SK-N-SH treated with all-trans-retinoic acid at 6 μM for 48 hours (cell line): Measurements from ENCODE around the gene ITGB7.
A peak's percentile ranks its signal among the peaks of the same experiment; 100 is the strongest.

Experiments
- ATAC-seq: fragments of 200-7000 bp; cut with Tn5 transposase; 3 replicates; pipeline ENCODE4 v1.9.1; 2020; ENCODE audit warnings: mild to moderate bottlenecking, moderate library complexity
- ARNTL ChIP-seq: fragments of 450-650 bp; formaldehyde crosslinking; IDR thresholded peaks from 2 replicates; pipeline ENCODE4 v1.5.0; 2020; ENCODE audit warnings: low read depth, mild to moderate bottlenecking, moderate library complexity, borderline replicate concordance
- BACH2 ChIP-seq: fragments of 250-450 bp; sonication (Bioruptor Pico); IDR thresholded peaks from 2 replicates; pipeline ENCODE4 v1.9.0; 2021; ENCODE audit warnings: mild to moderate bottlenecking, borderline replicate concordance
- CSDC2 ChIP-seq: fragments of 250-450 bp; sonication (Bioruptor Pico); IDR thresholded peaks from 2 replicates; pipeline ENCODE4 v1.5.0; 2020; ENCODE audit warnings: mild to moderate bottlenecking, moderate library complexity
- ESRRG ChIP-seq: fragments of 250-450 bp; sonication (Bioruptor Pico); IDR thresholded peaks from 2 replicates; pipeline ENCODE4 v1.6.1; 2021; ENCODE audit warnings: mild to moderate bottlenecking
- GLIS3 ChIP-seq: fragments of 250-450 bp; sonication (Bioruptor Pico); IDR thresholded peaks from 2 replicates; pipeline ENCODE4 v1.5.0; 2020; ENCODE audit warnings: mild to moderate bottlenecking, moderate library complexity
- ISL1 ChIP-seq: fragments of 250-450 bp; sonication (Bioruptor Pico); IDR thresholded peaks from 2 replicates; pipeline ENCODE4 v2.1.2; 2022; ENCODE audit warnings: mild to moderate bottlenecking, moderate library complexity
- OSR1 ChIP-seq: fragments of 250-450 bp; sonication (Bioruptor Pico); IDR thresholded peaks from 2 replicates; pipeline ENCODE4 v1.8.0; 2022; ENCODE audit warnings: moderate library complexity, mild to moderate bottlenecking, inconsistent platforms
- PPARA ChIP-seq: fragments of 250-450 bp; sonication (Bioruptor Pico); IDR thresholded peaks from 2 replicates; pipeline ENCODE4 v1.5.0; 2020; ENCODE audit warnings: mild to moderate bottlenecking, borderline replicate concordance
- RARB ChIP-seq: fragments of 250-450 bp; sonication (Bioruptor Pico); IDR thresholded peaks from 2 replicates; pipeline ENCODE4 v1.8.0; 2021; ENCODE audit warnings: mild to moderate bottlenecking, moderate library complexity
- SNAI2 ChIP-seq: fragments of 250-450 bp; sonication (Bioruptor Pico); IDR thresholded peaks from 2 replicates; pipeline ENCODE4 v1.5.0; 2020; ENCODE audit warnings: mild to moderate bottlenecking, moderate library complexity
- TCF4 ChIP-seq: fragments of 250-450 bp; sonication (Bioruptor Pico); IDR thresholded peaks from 2 replicates; pipeline ENCODE4 v1.8.0; 2021; ENCODE audit warnings: mild to moderate bottlenecking, moderate library complexity, borderline replicate concordance
- TOX ChIP-seq: fragments of 250-450 bp; sonication (Bioruptor Pico); IDR thresholded peaks from 2 replicates; pipeline ENCODE4 v1.8.0; 2021; ENCODE audit warnings: mild to moderate bottlenecking, moderate library complexity, borderline replicate concordance
- ZC3H10 ChIP-seq: fragments of 250-450 bp; sonication (Bioruptor Pico); IDR thresholded peaks from 2 replicates; pipeline ENCODE4 v1.5.1; 2021; ENCODE audit warnings: mild to moderate bottlenecking, moderate library complexity
- ZFP3 ChIP-seq: fragments of 250-450 bp; sonication (Bioruptor Pico); IDR thresholded peaks from 2 replicates; pipeline ENCODE4 v1.5.0; 2020; ENCODE audit warnings: mild to moderate bottlenecking, moderate library complexity
- ZFP30 ChIP-seq: fragments of 450-650 bp; formaldehyde crosslinking; IDR thresholded peaks from 2 replicates; pipeline ENCODE4 v1.5.0; 2022; ENCODE audit warnings: mild to moderate bottlenecking, moderate library complexity
- ZNF565 ChIP-seq: fragments of 450-650 bp; formaldehyde crosslinking; conservative IDR thresholded peaks from 2 replicates; pipeline ENCODE4 v1.5.0; 2020; ENCODE audit warnings: low read depth, mild to moderate bottlenecking, moderate library complexity
- ZNF70 ChIP-seq: fragments of 450-650 bp; formaldehyde crosslinking; IDR thresholded peaks from 2 replicates; pipeline ENCODE4 v1.5.0; 2020; ENCODE audit warnings: mild to moderate bottlenecking, moderate library complexity
- ZNF8 ChIP-seq: fragments of 450-650 bp; formaldehyde crosslinking; IDR thresholded peaks from 2 replicates; pipeline ENCODE4 v1.5.0; 2020; ENCODE audit warnings: mild to moderate bottlenecking, moderate library complexity
- TF ChIP-seq, protein P1 (sequence below): fragments of 250-450 bp; sonication (Bioruptor Pico); IDR thresholded peaks from 2 replicates; pipeline ENCODE4 v1.5.0; 2020; ENCODE audit warnings: mild to moderate bottlenecking, moderate library complexity
- TF ChIP-seq, protein P2 (sequence below): fragments of 250-450 bp; sonication (Bioruptor Pico); IDR thresholded peaks from 2 replicates; pipeline ENCODE4 v1.8.0; 2021; ENCODE audit warnings: low read depth, mild to moderate bottlenecking, moderate library complexity, borderline replicate concordance
- TF ChIP-seq, protein P3 (sequence below): fragments of 250-450 bp; sonication (Bioruptor Pico); IDR thresholded peaks from 2 replicates; pipeline ENCODE4 v1.5.1; 2021; ENCODE audit warnings: mild to moderate bottlenecking, moderate library complexity
- TF ChIP-seq, protein P4 (sequence below): fragments of 250-450 bp; sonication (Bioruptor Pico); IDR thresholded peaks from 2 replicates; pipeline ENCODE4 v1.8.0; 2020; ENCODE audit warnings: mild to moderate bottlenecking, moderate library complexity, borderline replicate concordance
- TF ChIP-seq, protein P5 (sequence below): fragments of 250-450 bp; sonication (Bioruptor Pico); IDR thresholded peaks from 2 replicates; pipeline ENCODE4 v1.5.1; 2020; ENCODE audit warnings: low read depth, mild to moderate bottlenecking, moderate library complexity

ITGB7 gene

DNA sequence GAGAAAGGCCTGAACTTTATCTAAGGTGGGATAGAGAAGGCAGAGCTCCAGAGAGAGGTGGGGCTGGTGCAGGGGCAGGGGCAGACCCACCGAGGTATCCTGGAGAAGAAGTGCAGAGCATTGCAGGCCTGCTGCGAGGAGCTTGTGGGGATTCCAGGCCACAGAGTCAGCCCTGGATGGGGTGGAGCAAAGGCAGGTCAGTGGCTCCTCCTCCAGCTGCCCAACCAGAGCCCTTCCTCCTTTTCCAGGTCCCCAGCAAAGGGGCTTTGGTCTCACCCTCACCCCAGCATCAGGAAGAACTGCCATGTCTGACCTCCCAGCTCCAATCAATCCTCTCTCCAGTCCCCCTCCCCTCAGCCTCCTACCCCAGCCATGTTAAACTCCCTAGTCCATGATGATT lies 46.4 kb downstream of the ITGB7 start:
- 0 out of 3 replicates have a peak, but pooled peaks have one; percentile 15 for ATAC-seq
- TF ChIP-seq ZFP3 (no peak), ZFP30 (CRISPR knock-in tag) (no peak), ZNF8 (no peak), ARNTL (CRISPR knock-in tag) (no peak), RARB (no peak)

DNA sequence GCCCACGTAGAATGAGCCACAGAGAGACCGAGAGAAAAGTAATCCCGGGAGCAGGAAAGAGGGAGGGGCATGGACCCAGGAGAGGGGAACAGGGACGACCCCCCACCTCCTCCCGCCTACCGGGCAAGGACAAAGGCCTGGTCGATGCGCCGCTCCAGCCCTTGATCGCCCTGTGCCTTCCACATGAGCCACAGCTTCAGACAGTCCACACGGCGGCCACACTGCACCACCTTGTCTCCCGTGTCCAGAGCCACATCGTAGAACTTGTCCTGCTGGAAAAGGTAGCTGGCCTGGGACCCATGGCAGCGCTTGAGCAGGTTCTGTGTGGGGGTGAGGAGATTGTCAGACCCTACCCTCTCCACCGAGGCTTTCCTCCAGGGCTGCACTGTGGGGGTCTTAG lies 47.1 kb downstream of the ITGB7 start:
- TF ChIP-seq TCF4, result no peak
- TF ChIP-seq, protein P1, sequence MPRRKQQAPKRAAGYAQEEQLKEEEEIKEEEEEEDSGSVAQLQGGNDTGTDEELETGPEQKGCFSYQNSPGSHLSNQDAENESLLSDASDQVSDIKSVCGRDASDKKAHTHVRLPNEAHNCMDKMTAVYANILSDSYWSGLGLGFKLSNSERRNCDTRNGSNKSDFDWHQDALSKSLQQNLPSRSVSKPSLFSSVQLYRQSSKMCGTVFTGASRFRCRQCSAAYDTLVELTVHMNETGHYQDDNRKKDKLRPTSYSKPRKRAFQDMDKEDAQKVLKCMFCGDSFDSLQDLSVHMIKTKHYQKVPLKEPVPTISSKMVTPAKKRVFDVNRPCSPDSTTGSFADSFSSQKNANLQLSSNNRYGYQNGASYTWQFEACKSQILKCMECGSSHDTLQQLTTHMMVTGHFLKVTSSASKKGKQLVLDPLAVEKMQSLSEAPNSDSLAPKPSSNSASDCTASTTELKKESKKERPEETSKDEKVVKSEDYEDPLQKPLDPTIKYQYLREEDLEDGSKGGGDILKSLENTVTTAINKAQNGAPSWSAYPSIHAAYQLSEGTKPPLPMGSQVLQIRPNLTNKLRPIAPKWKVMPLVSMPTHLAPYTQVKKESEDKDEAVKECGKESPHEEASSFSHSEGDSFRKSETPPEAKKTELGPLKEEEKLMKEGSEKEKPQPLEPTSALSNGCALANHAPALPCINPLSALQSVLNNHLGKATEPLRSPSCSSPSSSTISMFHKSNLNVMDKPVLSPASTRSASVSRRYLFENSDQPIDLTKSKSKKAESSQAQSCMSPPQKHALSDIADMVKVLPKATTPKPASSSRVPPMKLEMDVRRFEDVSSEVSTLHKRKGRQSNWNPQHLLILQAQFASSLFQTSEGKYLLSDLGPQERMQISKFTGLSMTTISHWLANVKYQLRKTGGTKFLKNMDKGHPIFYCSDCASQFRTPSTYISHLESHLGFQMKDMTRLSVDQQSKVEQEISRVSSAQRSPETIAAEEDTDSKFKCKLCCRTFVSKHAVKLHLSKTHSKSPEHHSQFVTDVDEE (CRISPR knock-in tag), result no peak
- no peak for TF ChIP-seq PPARA
- TF ChIP-seq BACH2 (CRISPR knock-in tag), result no peak
- TF ChIP-seq ZFP3, result no peak
- no peak for TF ChIP-seq SNAI2 (CRISPR knock-in tag)
- TF ChIP-seq OSR1, result no peak
- TF ChIP-seq, protein P2, sequence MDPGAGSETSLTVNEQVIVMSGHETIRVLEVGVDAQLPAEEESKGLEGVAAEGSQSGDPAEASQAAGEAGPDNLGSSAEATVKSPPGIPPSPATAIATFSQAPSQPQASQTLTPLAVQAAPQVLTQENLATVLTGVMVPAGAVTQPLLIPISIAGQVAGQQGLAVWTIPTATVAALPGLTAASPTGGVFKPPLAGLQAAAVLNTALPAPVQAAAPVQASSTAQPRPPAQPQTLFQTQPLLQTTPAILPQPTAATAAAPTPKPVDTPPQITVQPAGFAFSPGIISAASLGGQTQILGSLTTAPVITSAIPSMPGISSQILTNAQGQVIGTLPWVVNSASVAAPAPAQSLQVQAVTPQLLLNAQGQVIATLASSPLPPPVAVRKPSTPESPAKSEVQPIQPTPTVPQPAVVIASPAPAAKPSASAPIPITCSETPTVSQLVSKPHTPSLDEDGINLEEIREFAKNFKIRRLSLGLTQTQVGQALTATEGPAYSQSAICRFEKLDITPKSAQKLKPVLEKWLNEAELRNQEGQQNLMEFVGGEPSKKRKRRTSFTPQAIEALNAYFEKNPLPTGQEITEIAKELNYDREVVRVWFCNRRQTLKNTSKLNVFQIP, result no peak
- TF ChIP-seq ESRRG (CRISPR knock-in tag), result no peak
- TF ChIP-seq CSDC2, result no peak
- TF ChIP-seq RARB, result no peak
- no peak for TF ChIP-seq GLIS3 (CRISPR knock-in tag)
- TF ChIP-seq ZNF70, result no peak
- TF ChIP-seq TOX (CRISPR knock-in tag), result no peak
- TF ChIP-seq ISL1, result no peak
- TF ChIP-seq, protein P3, sequence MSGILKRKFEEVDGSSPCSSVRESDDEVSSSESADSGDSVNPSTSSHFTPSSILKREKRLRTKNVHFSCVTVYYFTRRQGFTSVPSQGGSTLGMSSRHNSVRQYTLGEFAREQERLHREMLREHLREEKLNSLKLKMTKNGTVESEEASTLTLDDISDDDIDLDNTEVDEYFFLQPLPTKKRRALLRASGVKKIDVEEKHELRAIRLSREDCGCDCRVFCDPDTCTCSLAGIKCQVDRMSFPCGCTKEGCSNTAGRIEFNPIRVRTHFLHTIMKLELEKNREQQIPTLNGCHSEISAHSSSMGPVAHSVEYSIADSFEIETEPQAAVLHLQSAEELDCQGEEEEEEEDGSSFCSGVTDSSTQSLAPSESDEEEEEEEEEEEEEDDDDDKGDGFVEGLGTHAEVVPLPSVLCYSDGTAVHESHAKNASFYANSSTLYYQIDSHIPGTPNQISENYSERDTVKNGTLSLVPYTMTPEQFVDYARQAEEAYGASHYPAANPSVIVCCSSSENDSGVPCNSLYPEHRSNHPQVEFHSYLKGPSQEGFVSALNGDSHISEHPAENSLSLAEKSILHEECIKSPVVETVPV (CRISPR knock-in tag), result no peak
- TF ChIP-seq ZC3H10, result no peak
- no peak for TF ChIP-seq ZNF8
- TF ChIP-seq, all 23 proteins: peak for 0
- ATAC-seq, result peak; percentile 11; the same call in 1 of the 3 replicates

DNA sequence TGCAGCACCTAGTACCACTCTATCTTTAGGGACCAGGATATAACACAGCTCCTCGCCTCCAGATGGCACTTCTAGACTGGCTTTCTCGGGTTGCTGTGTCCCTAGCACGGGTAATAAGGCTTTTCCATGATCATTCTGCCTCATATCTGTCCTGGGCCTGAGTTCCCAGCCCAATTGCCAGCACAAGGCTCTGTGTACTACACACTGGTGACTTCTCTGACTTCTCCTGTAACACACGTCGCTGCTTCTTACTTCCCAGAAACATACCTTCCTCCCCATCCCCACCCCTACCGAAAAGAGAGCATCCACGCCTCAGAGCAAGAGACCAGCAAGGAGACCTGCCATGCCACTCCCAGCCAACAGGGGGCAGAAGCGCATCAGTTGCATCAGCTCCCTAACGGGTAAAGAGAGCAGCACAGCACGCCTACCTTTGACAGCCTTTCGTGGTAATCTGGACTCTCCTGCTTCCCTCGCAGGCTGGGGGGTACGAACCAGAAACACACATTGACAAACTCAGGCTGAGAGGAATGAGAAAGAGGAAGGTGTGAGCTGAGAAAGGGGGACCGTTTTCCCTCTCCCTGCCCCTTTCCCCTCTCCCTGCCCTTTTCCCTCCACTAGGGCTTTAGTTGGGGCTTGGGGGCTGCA lies 47.7 kb downstream of the ITGB7 start:
- peak; percentile 98 for ATAC-seq
- no peak for TF ChIP-seq ZFP30 (CRISPR knock-in tag)
- no peak for TF ChIP-seq SNAI2 (CRISPR knock-in tag)
- no peak for TF ChIP-seq ARNTL (CRISPR knock-in tag)
- TF ChIP-seq TCF4, result no peak
- TF ChIP-seq ZC3H10, result no peak
- no peak for TF ChIP-seq TOX (CRISPR knock-in tag)
- TF ChIP-seq, protein P1 (CRISPR knock-in tag), result no peak
- no peak for TF ChIP-seq ZFP3
- no peak for TF ChIP-seq CSDC2
- no peak for TF ChIP-seq GLIS3 (CRISPR knock-in tag)
- TF ChIP-seq BACH2 (CRISPR knock-in tag), result no peak
- TF ChIP-seq, protein P4, sequence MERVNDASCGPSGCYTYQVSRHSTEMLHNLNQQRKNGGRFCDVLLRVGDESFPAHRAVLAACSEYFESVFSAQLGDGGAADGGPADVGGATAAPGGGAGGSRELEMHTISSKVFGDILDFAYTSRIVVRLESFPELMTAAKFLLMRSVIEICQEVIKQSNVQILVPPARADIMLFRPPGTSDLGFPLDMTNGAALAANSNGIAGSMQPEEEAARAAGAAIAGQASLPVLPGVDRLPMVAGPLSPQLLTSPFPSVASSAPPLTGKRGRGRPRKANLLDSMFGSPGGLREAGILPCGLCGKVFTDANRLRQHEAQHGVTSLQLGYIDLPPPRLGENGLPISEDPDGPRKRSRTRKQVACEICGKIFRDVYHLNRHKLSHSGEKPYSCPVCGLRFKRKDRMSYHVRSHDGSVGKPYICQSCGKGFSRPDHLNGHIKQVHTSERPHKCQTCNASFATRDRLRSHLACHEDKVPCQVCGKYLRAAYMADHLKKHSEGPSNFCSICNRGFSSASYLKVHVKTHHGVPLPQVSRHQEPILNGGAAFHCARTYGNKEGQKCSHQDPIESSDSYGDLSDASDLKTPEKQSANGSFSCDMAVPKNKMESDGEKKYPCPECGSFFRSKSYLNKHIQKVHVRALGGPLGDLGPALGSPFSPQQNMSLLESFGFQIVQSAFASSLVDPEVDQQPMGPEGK (CRISPR knock-in tag), result no peak
- TF ChIP-seq, protein P3 (CRISPR knock-in tag), result no peak
- TF ChIP-seq, protein P5, sequence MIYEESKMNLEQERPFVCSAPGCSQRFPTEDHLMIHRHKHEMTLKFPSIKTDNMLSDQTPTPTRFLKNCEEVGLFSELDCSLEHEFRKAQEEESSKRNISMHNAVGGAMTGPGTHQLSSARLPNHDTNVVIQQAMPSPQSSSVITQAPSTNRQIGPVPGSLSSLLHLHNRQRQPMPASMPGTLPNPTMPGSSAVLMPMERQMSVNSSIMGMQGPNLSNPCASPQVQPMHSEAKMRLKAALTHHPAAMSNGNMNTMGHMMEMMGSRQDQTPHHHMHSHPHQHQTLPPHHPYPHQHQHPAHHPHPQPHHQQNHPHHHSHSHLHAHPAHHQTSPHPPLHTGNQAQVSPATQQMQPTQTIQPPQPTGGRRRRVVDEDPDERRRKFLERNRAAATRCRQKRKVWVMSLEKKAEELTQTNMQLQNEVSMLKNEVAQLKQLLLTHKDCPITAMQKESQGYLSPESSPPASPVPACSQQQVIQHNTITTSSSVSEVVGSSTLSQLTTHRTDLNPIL, result no peak
- no peak for TF ChIP-seq OSR1
- TF ChIP-seq ZNF565, result no peak
- TF ChIP-seq ESRRG (CRISPR knock-in tag), result no peak
